H1 (cell line): Measurements from ENCODE around the gene GNGT2. TPM values are rescaled to one million over a fixed set of nuclear protein-coding genes. Genes with fewer than 3 reads are reported as not detected.

Experiments used
- CTCF ChIA-PET: fragments of 300-600 bp; sonication (Branson Sonifier 250); formaldehyde crosslinking; loops from one replicate; lab custom pipeline; 2021; ENCODE audit not compliant: partially characterized antibody; lab: Charles Lee
- POLR2A ChIA-PET: fragments of 300-600 bp; sonication (Branson Sonifier 250); formaldehyde crosslinking; loops from one replicate; lab custom pipeline; 2021; ENCODE audit warnings: inconsistent platforms; ENCODE audit not compliant: partially characterized antibody; lab: Charles Lee
- DNase-seq, 2 experiments: peaks; one replicate each; pipeline versions ENCODE4 v3.0.0 to v3.0.0-alpha.2; 2010 to 2022; ENCODE audit warnings: low spot score in 2 of 2, low read depth in 1 of 2, mixed read lengths in 1 of 2
- FAIRE-seq: peaks from 2 replicates; lab custom pipeline; 2011; peaks lifted over from hg19 to GRCh38; lab: Jason Lieb, UNC
- H2AFZ ChIP-seq: 2 replicates; pipeline ENCODE4 v1.8.1; 2012; ENCODE audit warnings: low read length, inconsistent platforms
- H2AK5ac ChIP-seq: 2 replicates; pipeline ENCODE4 v1.6.1; 2013; ENCODE audit warnings: low read depth, low read length
- H2BK120ac ChIP-seq: replicated peaks from 2 replicates; pipeline ENCODE3; 2013; ENCODE audit warnings: low read depth, low read length, inconsistent platforms
- H2BK12ac ChIP-seq: 2 replicates; pipeline ENCODE4 v1.6.1; 2013; ENCODE audit warnings: low read depth, low read length
- H2BK15ac ChIP-seq: 2 replicates; pipeline ENCODE4 v1.6.1; 2013; ENCODE audit warnings: low read length
- H2BK20ac ChIP-seq: 2 replicates; pipeline ENCODE4 v1.6.1; 2013; ENCODE audit warnings: low read length
- H2BK5ac ChIP-seq: 2 replicates; pipeline ENCODE4 v1.6.1; 2013; ENCODE audit warnings: low read depth, low read length
- H3K14ac ChIP-seq: 2 replicates; pipeline ENCODE4 v1.6.1; 2013; ENCODE audit warnings: inconsistent platforms; ENCODE audit not compliant: insufficient read length
- H3K18ac ChIP-seq: 2 replicates; pipeline ENCODE4 v1.6.1; 2013; ENCODE audit warnings: low read length; ENCODE audit errors: extremely low read depth
- H3K23ac ChIP-seq: 2 replicates; pipeline ENCODE4 v1.6.1; 2013; ENCODE audit warnings: inconsistent platforms; ENCODE audit not compliant: insufficient read length
- H3K23me2 ChIP-seq: 2 replicates; pipeline ENCODE4 v1.6.1; 2013; ENCODE audit warnings: low read depth, low read length
- H3K27ac ChIP-seq: 2 replicates; pipeline ENCODE4 v1.6.1; 2011; ENCODE audit warnings: low read depth, low read length, inconsistent platforms
- H3K27me3 ChIP-seq, 4 experiments: replicated peaks in 1 of 4; 1 replicate in 1 of 4; 2 replicates in 3 of 4; pipeline versions ENCODE4 v1.6.1 to v1.8.1; 2011 to 2013; ENCODE audit warnings: low read length in 3 of 4, mild to moderate bottlenecking in 3 of 4, inconsistent platforms in 2 of 4, mixed read lengths in 2 of 4, moderate library complexity in 1 of 4; ENCODE audit not compliant: control insufficient read depth in 3 of 4, insufficient read depth in 3 of 4; ENCODE audit errors: extremely low read depth in 1 of 4
- H3K36me3 ChIP-seq, 4 experiments: 2 replicates each; pipeline versions ENCODE4 v1.6.1 to v1.8.1; 2011 to 2013; ENCODE audit warnings: mild to moderate bottlenecking in 4 of 4, low read length in 3 of 4, moderate library complexity in 2 of 4, control low read depth in 1 of 4, inconsistent platforms in 1 of 4; ENCODE audit not compliant: insufficient read depth in 4 of 4, control insufficient read depth in 2 of 4
- H3K4ac ChIP-seq: replicated peaks from 2 replicates; pipeline ENCODE3; 2013; ENCODE audit warnings: low read length, low read depth, mixed read lengths, inconsistent platforms; ENCODE audit not compliant: insufficient read length
- H3K4me1 ChIP-seq, 4 experiments: replicated peaks in 1 of 4; 1 replicate in 1 of 4; 2 replicates in 3 of 4; pipeline versions ENCODE4 v1.6.1 to v1.8.1; 2011 to 2013; ENCODE audit warnings: low read length in 3 of 4, inconsistent platforms in 2 of 4, mixed read lengths in 1 of 4; ENCODE audit not compliant: insufficient read depth in 4 of 4, control insufficient read depth in 3 of 4
- H3K4me2 ChIP-seq, 2 experiments: 2 replicates each; pipeline versions ENCODE4 v1.6.1 to v1.8.1; 2011 to 2013; ENCODE audit warnings: low read depth in 2 of 2, low read length in 2 of 2, control low read depth in 1 of 2, inconsistent platforms in 1 of 2, mild to moderate bottlenecking in 1 of 2; ENCODE audit not compliant: insufficient read depth in 1 of 2
- H3K4me3 ChIP-seq, 4 experiments: fragments of 200-600, 300-600 bp in 1 of 4; sonication (generic), shearing (Covaris generic), sonication (Bioruptor Twin) in 1 of 4; 2 replicates each; pipeline versions ENCODE4 v1.5.1 to v1.8.1; 2011 to 2016; ENCODE audit warnings: low read length in 4 of 4, low read depth in 3 of 4, control low read depth in 2 of 4, inconsistent platforms in 2 of 4, mild to moderate bottlenecking in 2 of 4, mixed read lengths in 1 of 4, moderate library complexity in 1 of 4; ENCODE audit not compliant: insufficient read depth in 2 of 4; ENCODE audit errors: extremely low read depth in 1 of 4
- H3K56ac ChIP-seq: replicated peaks from 2 replicates; pipeline ENCODE3; 2013; ENCODE audit warnings: low read depth, mild to moderate bottlenecking, mixed read lengths, low read length, inconsistent platforms; ENCODE audit not compliant: insufficient read length
- H3K79me1 ChIP-seq: 2 replicates; pipeline ENCODE4 v1.6.1; 2013; ENCODE audit warnings: low read depth, low read length, control low read depth
- H3K79me2 ChIP-seq, 2 experiments: 2 replicates each; pipeline versions ENCODE4 v1.6.1 to v1.8.1; 2012 to 2013; ENCODE audit warnings: low read length in 2 of 2, mild to moderate bottlenecking in 2 of 2, inconsistent platforms in 1 of 2; ENCODE audit not compliant: insufficient read depth in 2 of 2, control insufficient read depth in 1 of 2
- H3K9ac ChIP-seq, 4 experiments: replicated peaks in 1 of 4; 1 replicate in 1 of 4; 2 replicates in 3 of 4; pipeline versions ENCODE4 v1.6.1 to v1.8.1; 2011 to 2013; ENCODE audit warnings: low read depth in 3 of 4, low read length in 3 of 4, control low read depth in 2 of 4, mild to moderate bottlenecking in 2 of 4, moderate library complexity in 2 of 4, inconsistent platforms in 1 of 4; ENCODE audit errors: extremely low read depth in 1 of 4
- H3K9me3 ChIP-seq, 2 experiments: 2 replicates each; pipeline versions ENCODE4 v1.6.1 to v1.8.1; 2012 to 2013; ENCODE audit warnings: mild to moderate bottlenecking in 2 of 2, moderate library complexity in 2 of 2, control low read depth in 1 of 2, inconsistent platforms in 1 of 2, low read depth in 1 of 2, low read length in 1 of 2, mixed read lengths in 1 of 2; ENCODE audit not compliant: insufficient read depth in 2 of 2
- H4K20me1 ChIP-seq, 2 experiments: replicated peaks in 1 of 2; 2 replicates each; pipeline versions ENCODE3 to v1.8.1; 2011 to 2013; ENCODE audit warnings: inconsistent platforms in 2 of 2, low read length in 2 of 2, mild to moderate bottlenecking in 1 of 2; ENCODE audit not compliant: insufficient read depth in 2 of 2, control insufficient read depth in 1 of 2
- H4K5ac ChIP-seq: 2 replicates; pipeline ENCODE4 v1.6.1; 2013; ENCODE audit warnings: low read length, low read depth, mixed read lengths, inconsistent platforms; ENCODE audit not compliant: insufficient read length
- H4K8ac ChIP-seq: 2 replicates; pipeline ENCODE4 v1.8.0; 2013; ENCODE audit warnings: mild to moderate bottlenecking, moderate library complexity, low read length, inconsistent platforms; ENCODE audit not compliant: insufficient read depth; ENCODE audit errors: extremely low read depth
- H4K91ac ChIP-seq: replicated peaks from 2 replicates; pipeline ENCODE3; 2013; ENCODE audit warnings: low read length, mixed read lengths, inconsistent platforms; ENCODE audit not compliant: insufficient read length
- BACH1 ChIP-seq: IDR thresholded peaks from 2 replicates; pipeline ENCODE4 v1.6.1; 2012; ENCODE audit warnings: low read length, improper control_type of control experiment
- CBX5 ChIP-seq: fragments of 300-800, 300-1000 bp; sonication (generic); IDR thresholded peaks from 2 replicates; pipeline ENCODE4 v1.7.1; 2016; ENCODE audit warnings: antibody characterized with exemption, low read length, low read depth
- CTCF ChIP-seq, 3 experiments: IDR thresholded peaks; 1 replicate in 2 of 3; 2 replicates in 1 of 3; pipeline versions ENCODE4 v1.5.1 to v1.6.1; 2011; ENCODE audit warnings: low read length in 3 of 3, mild to moderate bottlenecking in 3 of 3, inconsistent platforms in 2 of 3, low read depth in 1 of 3, moderate library complexity in 1 of 3; ENCODE audit not compliant: insufficient read depth in 1 of 3; ENCODE audit errors: control extremely low read depth in 1 of 3
- WGBS, 2 experiments: shearing (Covaris generic) in 1 of 2; methylation state at CpG; one replicate each; pipeline versions ENCODE4 v1.1.6 to v1.1.7; 2013 to 2015; ENCODE audit warnings: low lambda C conversion rate in 2 of 2, mixed read lengths in 2 of 2, inconsistent platforms in 1 of 2, low coverage in 1 of 2, missing lambda C conversion rate in 1 of 2; ENCODE audit not compliant: insufficient replicate concordance in 2 of 2, insufficient coverage in 1 of 2, insufficient read length in 1 of 2; ENCODE audit errors: extremely low coverage in 1 of 2, missing lambda C conversion rate in 1 of 2; 5-methylcytosine and 5-hydroxymethylcytosine counted together
- polyA plus RNA-seq, 7 experiments: library from polyadenylated mRNA; depleted of rRNA in 3 of 7; stranded (reverse) in 5 of 7; unstranded in 2 of 7; fragments of >200 nt in 5 of 7; fragments of 200-250 nt in 2 of 7; gene quantifications; 1 replicate in 5 of 7; 2 replicates in 1 of 7; 4 replicates in 1 of 7; pipeline versions ENCODE4 v1.2.1 to v1.2.3, GENCODE V29; 2011 to 2013; ENCODE audit warnings: missing spikeins in 2 of 7, mixed read lengths in 2 of 7
- total RNA-seq: library from RNA; stranded (reverse); fragmentation: NEBNext Ultra II Directional; extraction: Animal tissue kit (Norgen Biotek cat#: 25700); gene quantifications from 2 replicates; pipeline ENCODE4 v1.2.1, GENCODE V29; 2021

GNGT2 gene
- total and polyA plus RNA-seq, 2 of the 8 experiments (the other 6 are each of a cell fraction or from before 2014, with no cell fraction given), result 1.3 to 1.4 TPM

GRCh38 chr17:49213399-49213798 is 3.0 kb upstream of the GNGT2 start:
- H2BK5ac ChIP-seq, result no peak overlapping the region
- no peak overlapping the region for H2BK120ac ChIP-seq
- H4K5ac ChIP-seq, result no peak overlapping the region
- POLR2A ChIA-PET, result interaction anchor here (1.6 to 1.9 kb wide), 3 partner anchors 9 to 13 kb away, joined by 4 to 6 read pairs (median 6); no protein-coding TSS in a partner anchor
- no peak overlapping the region for H3K4me2 ChIP-seq
- CTCF ChIA-PET, result interaction anchor here (2.9 to 6.0 kb wide), 2 partner anchors 9 to 13 kb away, joined by 11 to 42 read pairs; no protein-coding TSS in a partner anchor
- no peak overlapping the region for H2AFZ ChIP-seq
- no peaks in the 10 kb centered on the region for H3K36me3 ChIP-seq
- no peak overlapping the region for H2BK12ac ChIP-seq
- H3K79me2 ChIP-seq, result no peaks in the 10 kb centered on the region
- H3K23ac ChIP-seq, result no peak overlapping the region
- no peak overlapping the region for H4K8ac ChIP-seq
- no peak overlapping the region for H3K27ac ChIP-seq
- DNase-seq (no peak), FAIRE-seq (no peak)
- H3K14ac ChIP-seq, result no peak overlapping the region
- H3K27me3 ChIP-seq, result no peaks in the 10 kb centered on the region
- peaks cover 5 to 22% (median 16%) of the 10 kb centered on the region in 4 experiments for H3K4me1 ChIP-seq
- H3K56ac ChIP-seq, result no peak overlapping the region
- WGBS, 2 experiments, result 86% methylated on average over 5 of the region's 5 CpGs; no CpG with 5 or more reads in 1 of the 2 experiments
- H3K4me3 ChIP-seq, result no peak overlapping the region
- H3K4ac ChIP-seq, result no peak overlapping the region
- H4K20me1 ChIP-seq, result no peaks in the 10 kb centered on the region
- H2BK20ac ChIP-seq, result no peak overlapping the region
- no peaks in the 10 kb centered on the region for H3K79me1 ChIP-seq
- H3K9ac ChIP-seq, result no peak overlapping the region
- no peaks in the 10 kb centered on the region for H3K23me2 ChIP-seq
- H3K9me3 ChIP-seq, result no peaks in the 10 kb centered on the region
- no peak overlapping the region for H2BK15ac ChIP-seq
- no peak overlapping the region for H2AK5ac ChIP-seq
- no peak overlapping the region for H3K18ac ChIP-seq
- H4K91ac ChIP-seq, result no peak overlapping the region
- TF ChIP-seq CBX5, result no peak
- no peak for TF ChIP-seq BACH1
- no peak for TF ChIP-seq CTCF (IDR thresholded peaks at IDR 0.05; ENCODE audit: control extremely low read depth in 1 of 3, insufficient read depth in 1 of 3, low read depth in 1 of 3, low read length in 3 of 3)
